EH (cell line): Measurements from ENCODE around the gene MAMLD1.
A peak's percentile ranks its signal among the peaks of the same experiment; 100 is the strongest.

Source experiments
- DNase-seq: peaks from one replicate; pipeline ENCODE4 v3.0.0-alpha.2; 2015; ENCODE audit warnings: low read depth

The MAMLD1 gene

DNA sequence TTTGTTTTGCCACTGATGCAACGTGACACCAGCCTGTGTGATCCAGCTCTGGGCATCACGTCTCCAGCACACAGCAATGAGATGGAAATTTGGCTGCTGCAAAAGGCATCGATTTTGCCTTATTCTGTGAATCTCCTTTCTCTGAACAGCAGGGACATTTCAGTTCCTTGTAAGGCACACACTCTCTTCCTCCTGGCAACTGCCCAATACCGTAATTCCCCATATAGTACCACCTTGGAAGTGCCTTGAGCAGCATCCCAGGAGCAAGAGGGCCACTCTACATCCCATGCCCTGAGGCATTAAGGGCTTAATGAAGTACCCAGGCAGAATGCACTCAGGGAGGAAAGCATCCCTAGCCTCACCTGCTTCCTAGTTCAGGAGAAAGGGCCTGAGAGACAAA is 10.5 kb upstream of the MAMLD1 start:
- DNase-seq, result peak; percentile 43

- no peak for DNase-seq
These were observed 7.2 kb upstream of the MAMLD1 start for GRCh38 chrX:150355913-150356312.

DNA sequence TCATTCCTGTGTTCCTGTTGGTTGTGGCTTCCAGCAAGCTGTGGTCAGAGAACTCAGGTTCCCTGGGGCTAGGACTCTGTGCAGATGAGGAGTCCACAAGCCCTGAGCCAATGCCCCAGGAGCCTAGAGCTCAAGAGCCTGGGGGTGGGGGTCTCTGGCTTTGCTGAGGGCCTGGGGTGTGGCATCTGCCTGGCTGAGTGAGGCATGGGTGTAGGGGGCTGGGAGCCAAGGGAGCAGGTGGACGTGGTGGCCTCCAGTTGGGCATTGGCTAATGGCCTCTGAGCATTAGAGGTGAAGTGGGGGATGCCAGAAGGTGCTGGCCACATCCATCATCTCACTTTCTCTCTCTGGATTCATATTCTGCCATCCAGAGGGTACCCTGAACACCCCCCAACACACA is 5.3 kb upstream of the MAMLD1 start:
- no peak for DNase-seq

- no peak for DNase-seq
These were observed 4.5 kb upstream of the MAMLD1 start for GRCh38 chrX:150358651-150359050.

DNA sequence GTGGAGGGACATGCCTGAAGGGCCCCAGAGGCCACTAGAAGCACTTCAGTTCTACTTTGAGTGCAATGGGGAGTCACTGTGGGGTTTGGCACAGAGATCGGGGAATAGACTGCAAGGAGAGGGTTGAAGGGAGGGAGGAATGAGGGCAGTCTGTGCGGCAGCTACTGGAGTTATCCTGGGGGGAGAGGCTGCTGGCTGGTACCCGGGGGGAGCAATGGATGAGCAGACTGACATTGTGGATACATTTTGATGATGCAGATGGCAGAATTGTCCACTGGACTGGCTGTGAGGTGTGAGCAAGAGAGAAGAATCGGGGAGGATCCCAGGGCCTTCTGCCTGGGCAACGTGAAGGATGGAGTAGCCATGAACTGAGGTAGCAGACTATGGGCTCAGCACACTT is 2.8 kb upstream of the MAMLD1 start:
- no peak for DNase-seq

DNA sequence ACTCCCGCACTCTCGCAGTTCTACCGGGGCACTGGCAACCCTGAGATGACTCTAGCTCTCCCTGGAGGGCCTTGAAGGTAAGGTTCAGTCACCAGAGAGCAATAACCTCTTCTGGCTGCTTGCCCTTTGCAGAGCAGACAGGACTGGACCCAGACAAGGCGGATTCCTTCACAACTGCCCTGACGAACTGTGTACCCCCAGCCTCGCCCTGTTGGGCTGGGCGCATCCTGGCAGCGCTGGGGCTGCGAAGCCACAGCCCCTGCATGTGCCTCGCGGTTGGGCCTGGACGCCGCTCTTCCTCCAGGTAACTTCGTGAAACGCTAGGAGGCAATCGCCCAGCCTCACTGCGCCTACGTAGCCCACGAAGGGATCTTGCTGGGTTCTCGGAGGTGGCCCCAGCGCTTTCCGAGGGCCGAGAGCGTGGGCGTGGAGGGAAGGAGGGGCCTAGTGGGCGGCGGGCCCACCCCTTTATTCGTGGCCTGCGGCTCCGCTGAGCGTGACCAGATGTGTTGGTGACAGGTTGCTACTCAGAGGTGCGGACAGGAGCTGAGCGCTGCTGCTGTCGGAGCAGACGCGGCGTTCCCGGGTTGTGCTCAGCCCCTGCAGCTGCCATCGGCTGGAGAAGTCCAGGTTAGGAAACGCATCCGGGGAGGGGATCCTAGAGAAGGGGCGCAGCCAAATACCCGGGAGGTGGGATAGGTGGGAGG is 1.9 kb upstream of the MAMLD1 start:
- DNase-seq, result peak; percentile 28

GRCh38 chrX:150361777-150362351 is 1.3 kb upstream of the MAMLD1 start:
- DNase-seq, result peak; percentile 46

GRCh38 chrX:150363561-150364346 is 637 bp downstream of the MAMLD1 start:
- DNase-seq, result peak; percentile 54

GRCh38 chrX:150364347-150365050 is 1.4 kb downstream of the MAMLD1 start:
- DNase-seq, result peak; percentile 16

- DNase-seq, result peak; percentile 63
These were observed 2.2 kb downstream of the MAMLD1 start for GRCh38 chrX:150365051-150365989.

- peak; percentile 80 for DNase-seq
These were observed 3.1 kb downstream of the MAMLD1 start for GRCh38 chrX:150365990-150366911.

- DNase-seq, result peak; percentile 84
These were observed 3.9 kb downstream of the MAMLD1 start for GRCh38 chrX:150366951-150367545.

GRCh38 chrX:150370589-150371312 is 7.6 kb downstream of the MAMLD1 start:
- DNase-seq, result peak; percentile 51

- no peak for DNase-seq
These were observed 8.8 kb downstream of the MAMLD1 start for GRCh38 chrX:150371877-150372276.

DNA sequence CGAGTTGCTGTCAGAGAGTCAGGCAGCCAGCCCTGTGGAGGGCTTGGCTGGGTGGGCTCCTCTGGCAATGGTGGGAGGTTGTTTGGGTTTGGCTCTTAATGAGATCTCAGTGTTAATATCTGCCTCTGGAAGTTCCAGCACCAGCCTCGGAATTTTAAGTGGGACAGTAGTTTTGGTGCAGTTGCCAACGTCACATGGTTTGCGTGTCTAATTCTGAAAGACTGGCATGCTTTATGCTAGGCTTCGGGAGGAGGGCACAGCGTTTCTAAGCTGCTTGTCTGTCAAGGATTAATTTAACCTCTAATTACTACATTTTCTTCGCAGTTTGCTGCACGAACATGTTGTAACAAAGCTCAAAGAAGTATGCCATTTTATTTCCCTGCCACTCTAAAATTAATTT is 9.2 kb downstream of the MAMLD1 start:
- no peak for DNase-seq

DNA sequence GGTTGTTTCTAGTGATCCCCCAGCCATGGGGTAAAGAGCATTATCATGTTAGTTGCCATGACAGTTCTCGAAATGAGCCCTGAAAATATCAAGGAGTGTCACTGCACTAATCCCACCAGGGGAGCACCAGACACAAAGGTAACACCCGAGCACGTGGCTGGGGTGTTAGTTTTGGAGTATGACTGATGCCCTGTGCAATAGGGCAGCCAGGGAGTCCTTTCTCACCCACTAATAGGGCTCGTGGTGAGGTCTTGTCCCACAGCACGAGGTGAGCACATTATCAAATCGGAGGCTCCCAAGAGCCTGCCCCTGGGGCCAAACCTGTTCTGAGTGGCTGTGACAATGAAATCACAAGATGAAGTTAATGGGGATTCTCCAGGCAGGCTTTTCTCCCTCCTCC is 9.6 kb downstream of the MAMLD1 start:
- no peak for DNase-seq

DNA sequence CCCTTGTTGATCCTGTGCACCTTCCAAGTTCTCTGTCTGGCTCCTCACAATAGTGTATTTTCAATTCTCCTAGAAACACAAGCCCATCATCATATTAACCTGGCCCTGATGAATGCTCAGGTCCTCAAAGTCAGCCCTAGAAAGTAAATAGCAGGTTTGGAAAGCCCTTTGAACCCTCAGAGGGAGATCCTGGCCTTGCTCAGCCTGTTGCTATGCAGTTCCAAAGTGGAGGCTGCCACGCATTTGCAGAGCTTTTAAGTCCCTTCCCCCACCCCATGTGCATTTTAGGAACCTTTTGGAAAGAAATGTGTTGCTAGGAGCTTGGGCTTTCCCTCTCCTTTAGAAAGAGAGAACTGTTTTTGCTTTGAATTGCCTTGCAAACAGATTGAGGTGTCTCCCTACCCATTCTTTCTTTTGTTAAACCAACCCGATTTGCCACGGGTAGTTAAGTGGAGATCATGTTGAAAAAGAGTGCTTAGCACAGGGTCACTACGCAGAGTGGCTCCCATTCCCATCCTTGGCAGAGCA is 12.2 kb downstream of the MAMLD1 start:
- no peak for DNase-seq

DNA sequence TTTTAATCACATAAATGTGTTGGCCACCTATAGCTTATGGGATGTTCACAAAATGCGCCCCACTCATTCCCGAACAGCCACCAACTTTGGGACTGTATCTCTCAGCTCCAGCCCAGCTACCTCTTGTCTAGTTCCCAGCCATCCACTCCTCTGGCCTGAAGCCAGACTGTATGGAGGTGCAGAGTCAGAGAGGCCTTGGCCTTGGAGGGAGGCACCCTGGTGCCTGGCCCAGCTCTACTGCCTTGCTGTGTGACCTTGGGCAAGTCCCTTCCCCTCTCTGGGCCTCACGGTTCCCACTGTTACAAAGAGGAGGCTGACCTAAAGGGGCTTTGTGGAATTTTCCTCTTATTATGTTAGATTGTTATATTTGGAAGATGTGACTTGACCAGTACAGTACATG is 13.9 kb downstream of the MAMLD1 start:
- DNase-seq, result no peak

DNA sequence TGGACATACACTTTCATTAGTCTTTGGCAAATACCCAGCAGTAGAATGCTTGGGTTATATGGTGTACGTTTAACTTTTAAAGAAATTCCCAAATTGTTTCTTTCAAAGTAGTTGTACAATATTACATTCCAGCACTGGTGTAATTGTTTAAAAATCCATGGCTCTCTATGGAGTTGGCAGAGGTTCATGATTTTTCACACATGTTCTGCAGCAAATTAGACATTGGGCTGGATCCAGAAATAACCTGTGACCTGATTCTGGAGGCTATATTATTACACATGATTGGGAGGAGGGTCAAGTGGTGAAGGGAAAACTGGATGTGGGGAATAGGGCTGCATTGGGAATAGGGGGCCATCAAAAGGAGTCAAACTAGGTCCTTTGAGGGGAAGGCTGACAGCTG is 41.9 kb downstream of the MAMLD1 start:
- DNase-seq, result peak; percentile 16
